Tibial nerve (tissue), 3 donors: ENCODE data around the gene CORT.

Experiments
- POLR2A ChIP-seq, 2 donors: fragments of 450-650 bp; IDR thresholded peaks; one replicate each; pipeline ENCODE4 v1.6.1; 2017; ENCODE audit warnings: antibody characterized with exemption in 2 of 2, mild to moderate bottlenecking in 2 of 2, moderate library complexity in 2 of 2
- TF ChIP-seq, protein P1 (sequence below), 5 experiments: fragments of 200-600 bp in 3 of 5; fragments of 450-650 bp in 2 of 5; sonication (generic) in 3 of 5; IDR thresholded peaks; one replicate each; pipeline ENCODE4 v1.5.1; 2016 to 2019; ENCODE audit warnings: antibody characterized with exemption in 5 of 5, mild to moderate bottlenecking in 3 of 5, moderate library complexity in 2 of 5

DNA sequence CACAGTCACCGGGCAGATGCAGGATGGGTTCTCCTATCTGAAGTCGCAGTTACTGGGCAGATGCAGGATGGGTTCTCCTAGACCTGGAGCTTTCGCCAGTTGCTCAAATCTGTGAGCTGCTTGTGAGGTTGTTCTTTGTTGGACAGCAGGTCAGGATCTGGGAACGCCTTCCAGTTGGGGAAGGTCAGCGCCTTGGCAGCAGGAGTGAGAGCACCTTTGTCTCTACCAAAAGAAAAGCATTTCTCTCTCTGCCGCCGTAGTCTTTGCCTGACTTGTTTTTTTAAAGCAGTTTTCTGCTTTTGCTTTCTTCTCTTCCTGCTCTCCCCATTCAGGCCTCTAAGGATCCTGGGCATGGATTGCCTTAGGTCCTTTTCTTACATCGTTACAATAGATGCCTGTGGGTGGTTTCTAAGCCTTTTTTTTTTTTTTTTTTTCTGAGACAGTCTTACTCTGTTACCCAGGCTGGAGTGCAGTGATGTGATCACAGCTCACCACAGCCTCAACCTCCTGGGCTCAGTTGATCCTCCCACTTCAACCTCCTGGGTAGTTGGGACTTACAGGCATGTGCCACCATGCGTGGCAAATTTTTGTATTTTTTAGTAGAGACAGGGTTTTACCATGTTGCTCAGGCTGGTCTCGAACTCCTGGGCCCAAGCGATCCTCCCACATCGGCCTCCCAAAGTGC, 40.6 kb downstream of the CORT start:
- no peak for TF ChIP-seq POLR2A (IDR thresholded peaks at IDR 0.05)
- TF ChIP-seq, protein P1, sequence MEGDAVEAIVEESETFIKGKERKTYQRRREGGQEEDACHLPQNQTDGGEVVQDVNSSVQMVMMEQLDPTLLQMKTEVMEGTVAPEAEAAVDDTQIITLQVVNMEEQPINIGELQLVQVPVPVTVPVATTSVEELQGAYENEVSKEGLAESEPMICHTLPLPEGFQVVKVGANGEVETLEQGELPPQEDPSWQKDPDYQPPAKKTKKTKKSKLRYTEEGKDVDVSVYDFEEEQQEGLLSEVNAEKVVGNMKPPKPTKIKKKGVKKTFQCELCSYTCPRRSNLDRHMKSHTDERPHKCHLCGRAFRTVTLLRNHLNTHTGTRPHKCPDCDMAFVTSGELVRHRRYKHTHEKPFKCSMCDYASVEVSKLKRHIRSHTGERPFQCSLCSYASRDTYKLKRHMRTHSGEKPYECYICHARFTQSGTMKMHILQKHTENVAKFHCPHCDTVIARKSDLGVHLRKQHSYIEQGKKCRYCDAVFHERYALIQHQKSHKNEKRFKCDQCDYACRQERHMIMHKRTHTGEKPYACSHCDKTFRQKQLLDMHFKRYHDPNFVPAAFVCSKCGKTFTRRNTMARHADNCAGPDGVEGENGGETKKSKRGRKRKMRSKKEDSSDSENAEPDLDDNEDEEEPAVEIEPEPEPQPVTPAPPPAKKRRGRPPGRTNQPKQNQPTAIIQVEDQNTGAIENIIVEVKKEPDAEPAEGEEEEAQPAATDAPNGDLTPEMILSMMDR (IDR thresholded peaks at IDR 0.05), result no peak
